PC-9 (cell line): ENCODE results near the gene SMDT1. TPM values are rescaled to one million over a fixed set of nuclear protein-coding genes. Genes with fewer than 3 reads are reported as not detected.

Experiments
- BruUV-seq: library from RNA; stranded (reverse); fragments of 400-500 nt; replicated peaks from 2 replicates; lab custom pipeline; 2021; lab: Mats Ljungman, UMichigan
- CTCF ChIA-PET: fragments of 300-600 bp; sonication (Branson Sonifier 250); formaldehyde crosslinking; loops from one replicate; lab custom pipeline; 2022; ENCODE audit warnings: antibody characterized with exemption; lab: Charles Lee
- POLR2A ChIA-PET: fragments of 300-600 bp; sonication (Branson Sonifier 250); formaldehyde crosslinking; loops from one replicate; lab custom pipeline; 2022; ENCODE audit warnings: antibody characterized with exemption; ENCODE audit not compliant: unreplicated experiment; lab: Charles Lee
- DNase-seq, 2 experiments: peaks; one replicate each; pipeline versions ENCODE4 v3.0.0 to v3.0.0-alpha.2; 2015 to 2022; ENCODE audit warnings: mixed read lengths in 1 of 2
- H2AFZ ChIP-seq: fragments of 200-600 bp; sonication (generic); 2 replicates; pipeline ENCODE4 v1.8.1; 2017; ENCODE audit warnings: antibody characterized with exemption
- H3F3A ChIP-seq: fragments of 200-600 bp; sonication (generic); 2 replicates; pipeline ENCODE4 v1.8.1; 2017; ENCODE audit warnings: antibody characterized with exemption, mild to moderate bottlenecking, low read depth; ENCODE audit not compliant: insufficient read depth
- H3K27ac ChIP-seq: fragments of 200-600 bp; sonication (generic); 2 replicates; pipeline ENCODE4 v1.6.1; 2016; ENCODE audit warnings: mixed run types
- H3K27me3 ChIP-seq: fragments of 200-600 bp; sonication (generic); 2 replicates; pipeline ENCODE4 v1.6.1; 2016; ENCODE audit warnings: low read depth, mixed run types; ENCODE audit not compliant: insufficient read depth
- H3K36me3 ChIP-seq: fragments of 200-600 bp; sonication (generic); 2 replicates; pipeline ENCODE4 v1.6.1; 2016; ENCODE audit warnings: low read depth, mixed run types
- H3K4me1 ChIP-seq: fragments of 200-600 bp; sonication (generic); replicated peaks from 2 replicates; pipeline ENCODE4 v1.6.1; 2016; ENCODE audit warnings: mixed run types; ENCODE audit not compliant: insufficient read depth
- H3K4me2 ChIP-seq: fragments of 200-600 bp; sonication (generic); 2 replicates; pipeline ENCODE4 v1.6.1; 2017; ENCODE audit warnings: mixed run types
- H3K4me3 ChIP-seq: fragments of 200-600 bp; sonication (generic); 2 replicates; pipeline ENCODE4 v1.6.1; 2016; ENCODE audit warnings: mixed run types
- H3K79me2 ChIP-seq: fragments of 200-600 bp; sonication (generic); 2 replicates; pipeline ENCODE4 v1.6.1; 2017; ENCODE audit warnings: low read depth, mixed run types
- H3K9me2 ChIP-seq: fragments of 200-600 bp; sonication (generic); 2 replicates; pipeline ENCODE4 v1.8.1; 2017; ENCODE audit warnings: mild to moderate bottlenecking; ENCODE audit not compliant: insufficient read depth
- H3K9me3 ChIP-seq: fragments of 200-600 bp; sonication (generic); 2 replicates; pipeline ENCODE4 v1.8.1; 2016; ENCODE audit warnings: low read depth; ENCODE audit not compliant: insufficient read depth
- H4K20me1 ChIP-seq: fragments of 200-600 bp; sonication (generic); 2 replicates; pipeline ENCODE4 v1.8.1; 2017; ENCODE audit not compliant: insufficient read depth
- CTCF ChIP-seq: fragments of 200-600 bp; sonication (generic); conservative IDR thresholded peaks from 2 replicates; pipeline ENCODE4 v1.6.1; 2017; ENCODE audit warnings: mixed run types, antibody characterized with exemption, mild to moderate bottlenecking, moderate library complexity
- EZH2 ChIP-seq: fragments of 200-600 bp; sonication (generic); IDR thresholded peaks from 2 replicates; pipeline ENCODE4 v1.8.0; 2017; ENCODE audit warnings: antibody characterized with exemption, low read depth
- intact Hi-C: fragments of 100-400 bp; cut with micrococcal nuclease; formaldehyde crosslinking; loops from one replicate; pipeline ENCODE4 v1.10.0; 2022; ENCODE audit not compliant: unreplicated experiment
- total RNA-seq: library from RNA; stranded (reverse); gene quantifications from 2 replicates; pipeline ENCODE4 v1.2.3, GENCODE V29; 2021

The SMDT1 gene
- total RNA-seq, 1 experiment from 2014 or later, result 55.3 TPM

- ChIA-PET CTCF (no interaction called here), POLR2A (no interaction called here)
- Histone ChIP-seq H3K9me2 (no peaks in the 10 kb centered on the region), H3K36me3 (no peaks in the 10 kb centered on the region), H3K4me1 (no peaks in the 10 kb centered on the region), H3K79me2 (no peaks in the 10 kb centered on the region), H3K27me3 (no peaks in the 10 kb centered on the region), H3K27ac (no peak overlapping the region), H4K20me1 (no peaks in the 10 kb centered on the region), H2AFZ (no peak overlapping the region), H3K9me3 (no peaks in the 10 kb centered on the region), H3F3A (no peaks in the 10 kb centered on the region), H3K4me3 (no peak overlapping the region), H3K4me2 (no peak overlapping the region)
- DNase-seq, result no peak
- intact Hi-C loops, result no loop called here
- TF ChIP-seq CTCF (no peak), EZH2 (no peak)
- no TSS peak for BruUV-seq
Observed at GRCh38 chr22:42050641-42051180, 28.8 kb upstream of the SMDT1 start.

GRCh38 chr22:42052765-42053164 is 26.7 kb upstream of the SMDT1 start:
- H3K27ac ChIP-seq, result no peak overlapping the region
- DNase-seq, result no peak
- H3K4me3 ChIP-seq, result no peak overlapping the region
- no peak overlapping the region for H3K4me2 ChIP-seq
- ChIA-PET CTCF (no interaction called here), POLR2A (no interaction called here)
- H3K36me3 ChIP-seq, result peaks cover 5% of the 10 kb centered on the region; the same call in 1 of the 2 replicates
- no peaks in the 10 kb centered on the region for H3F3A ChIP-seq
- H3K9me2 ChIP-seq, result no peaks in the 10 kb centered on the region
- no peaks in the 10 kb centered on the region for H3K4me1 ChIP-seq
- peaks cover 11% of the 10 kb centered on the region for H3K9me3 ChIP-seq
- intact Hi-C loops, result no loop called here
- H3K79me2 ChIP-seq, result no peaks in the 10 kb centered on the region
- TF ChIP-seq EZH2, result no peak
- no peak for TF ChIP-seq CTCF
- no peaks in the 10 kb centered on the region for H4K20me1 ChIP-seq
- no peaks in the 10 kb centered on the region for H3K27me3 ChIP-seq
- H2AFZ ChIP-seq, result no peak overlapping the region
- BruUV-seq, result no TSS peak

- no peaks in the 10 kb centered on the region for H4K20me1 ChIP-seq
- no peaks in the 10 kb centered on the region for H3K9me2 ChIP-seq
- H3K27me3 ChIP-seq, result no peaks in the 10 kb centered on the region
- H2AFZ ChIP-seq, result no peak overlapping the region
- H3K36me3 ChIP-seq, result peaks cover 5% of the 10 kb centered on the region; the same call in 1 of the 2 replicates
- no peak overlapping the region for H3K27ac ChIP-seq
- H3K4me3 ChIP-seq, result no peak overlapping the region
- H3F3A ChIP-seq, result no peaks in the 10 kb centered on the region
- TF ChIP-seq CTCF (no peak), EZH2 (no peak)
- BruUV-seq, result no TSS peak
- POLR2A ChIA-PET, result interaction anchor here (0.5 kb wide), 1 partner anchor 71 kb away, joined by 5 read pairs; no protein-coding TSS in a partner anchor
- CTCF ChIA-PET, result interaction anchor here (0.7 kb wide), 1 partner anchor 379 kb away, joined by 3 read pairs; no protein-coding TSS in a partner anchor
- no peak overlapping the region for H3K4me2 ChIP-seq
- DNase-seq, result no peak
- intact Hi-C loops, result no loop called here
- H3K79me2 ChIP-seq, result no peaks in the 10 kb centered on the region
- H3K9me3 ChIP-seq, result peaks cover 11% of the 10 kb centered on the region
- no peaks in the 10 kb centered on the region for H3K4me1 ChIP-seq
Observed at GRCh38 chr22:42056757-42057511, 22.6 kb upstream of the SMDT1 start.
